ENCODE results near the gene HHIP. TPM values are rescaled to one million over a fixed set of nuclear protein-coding genes. Genes with fewer than 3 reads are reported as not detected.

The HHIP gene
- total and polyA plus RNA-seq, 9 of the 15 experiments (the other 6 are each of a cell fraction or from before 2014, with no cell fraction given) = 0.09 TPM; not detected in 8

- TF ChIP-seq REST (IDR thresholded peaks at IDR 0.05; ENCODE audit: borderline replicate concordance) (peak; percentile 23; the same call in 1 of the 2 replicates), REST (CRISPR knock-in tag; IDR thresholded peaks at IDR 0.05; ENCODE audit: low read depth) (no peak)
Measured at GRCh38 chr4:144787365-144788258, 141.7 kb downstream of the HHIP start (continued).
